ENCODE data around the gene NDUFV2. TPM values are rescaled to one million over a fixed set of nuclear protein-coding genes. Genes with fewer than 3 reads are reported as not detected.
A peak's percentile ranks its signal among the peaks of the same experiment; 100 is the strongest.

Gene NDUFV2
- total RNA-seq, 4 donors from 2014 or later: 83.3 to 132 (median 106) TPM

DNA sequence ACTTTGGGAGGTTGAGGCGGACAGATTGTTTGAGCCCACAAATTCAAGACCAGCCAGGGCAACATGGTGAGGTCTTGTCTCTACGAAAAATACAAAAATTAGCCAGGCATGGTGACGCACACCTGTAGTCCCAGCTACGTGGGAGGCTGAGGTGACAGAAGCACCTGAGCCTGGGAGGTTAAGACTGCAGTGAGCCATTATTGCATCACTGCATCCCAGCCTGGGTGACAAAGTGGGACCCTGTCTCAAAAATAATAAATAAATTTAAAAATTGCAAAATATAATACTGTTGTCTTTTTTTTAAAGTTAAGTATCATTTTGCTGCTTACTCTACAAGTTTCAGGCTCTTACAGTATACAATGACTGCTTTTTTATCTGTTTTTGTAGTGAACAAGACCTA, 30.1 kb downstream of the NDUFV2 start:
- peaks cover 0 to 15% (median 3%) of the 10 kb centered on the region in 4 donors for H3K4me1 ChIP-seq
- H3K4me3 ChIP-seq: no peak overlapping the region
- no peak overlapping the region for H3K27ac ChIP-seq
- H3K9me3 ChIP-seq: no peaks in the 10 kb centered on the region
- peaks cover 0 to 43% (median 0%) of the 10 kb centered on the region in 3 donors for H3K36me3 ChIP-seq
- no peaks in the 10 kb centered on the region for H3K27me3 ChIP-seq
- no peak for DNase-seq
- TF ChIP-seq POLR2A (IDR thresholded peaks at IDR 0.05): no peak
- TF ChIP-seq, protein P1, sequence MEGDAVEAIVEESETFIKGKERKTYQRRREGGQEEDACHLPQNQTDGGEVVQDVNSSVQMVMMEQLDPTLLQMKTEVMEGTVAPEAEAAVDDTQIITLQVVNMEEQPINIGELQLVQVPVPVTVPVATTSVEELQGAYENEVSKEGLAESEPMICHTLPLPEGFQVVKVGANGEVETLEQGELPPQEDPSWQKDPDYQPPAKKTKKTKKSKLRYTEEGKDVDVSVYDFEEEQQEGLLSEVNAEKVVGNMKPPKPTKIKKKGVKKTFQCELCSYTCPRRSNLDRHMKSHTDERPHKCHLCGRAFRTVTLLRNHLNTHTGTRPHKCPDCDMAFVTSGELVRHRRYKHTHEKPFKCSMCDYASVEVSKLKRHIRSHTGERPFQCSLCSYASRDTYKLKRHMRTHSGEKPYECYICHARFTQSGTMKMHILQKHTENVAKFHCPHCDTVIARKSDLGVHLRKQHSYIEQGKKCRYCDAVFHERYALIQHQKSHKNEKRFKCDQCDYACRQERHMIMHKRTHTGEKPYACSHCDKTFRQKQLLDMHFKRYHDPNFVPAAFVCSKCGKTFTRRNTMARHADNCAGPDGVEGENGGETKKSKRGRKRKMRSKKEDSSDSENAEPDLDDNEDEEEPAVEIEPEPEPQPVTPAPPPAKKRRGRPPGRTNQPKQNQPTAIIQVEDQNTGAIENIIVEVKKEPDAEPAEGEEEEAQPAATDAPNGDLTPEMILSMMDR (IDR thresholded peaks at IDR 0.05): no peak

DNA sequence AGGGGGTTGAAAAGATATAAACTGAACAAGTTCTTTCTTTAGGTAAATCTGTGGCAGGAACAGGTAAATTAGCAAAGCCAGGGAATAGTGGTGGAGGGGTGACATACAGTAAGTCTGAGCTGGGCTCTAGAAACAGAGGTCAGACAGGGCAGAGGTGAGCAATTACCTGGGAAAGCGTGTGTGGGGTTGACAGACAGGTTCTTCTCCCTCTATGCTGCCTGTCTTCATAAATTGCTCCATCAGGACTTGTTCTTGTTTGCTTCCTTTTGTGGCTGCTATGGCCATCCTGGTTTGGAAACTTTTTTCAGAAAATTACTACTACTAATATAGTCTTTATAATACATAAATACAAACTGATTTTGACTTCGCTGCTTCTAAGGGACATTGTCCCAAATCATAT, 30.7 kb downstream of the NDUFV2 start:
- Histone ChIP-seq H3K9me3 (no peaks in the 10 kb centered on the region), H3K27me3 (no peaks in the 10 kb centered on the region), H3K27ac (peak overlapping the region in 1 of 4 donors; percentile 36), H3K36me3 (peaks cover 0 to 37% (median 0%) of the 10 kb centered on the region in 3 donors), H3K4me3 (no peak overlapping the region), H3K4me1 (peaks cover 0 to 15% (median 3%) of the 10 kb centered on the region in 4 donors)
- TF ChIP-seq, protein P1 (IDR thresholded peaks at IDR 0.05): no peak
- no peak for TF ChIP-seq POLR2A (IDR thresholded peaks at IDR 0.05)
- no peak for DNase-seq

DNA sequence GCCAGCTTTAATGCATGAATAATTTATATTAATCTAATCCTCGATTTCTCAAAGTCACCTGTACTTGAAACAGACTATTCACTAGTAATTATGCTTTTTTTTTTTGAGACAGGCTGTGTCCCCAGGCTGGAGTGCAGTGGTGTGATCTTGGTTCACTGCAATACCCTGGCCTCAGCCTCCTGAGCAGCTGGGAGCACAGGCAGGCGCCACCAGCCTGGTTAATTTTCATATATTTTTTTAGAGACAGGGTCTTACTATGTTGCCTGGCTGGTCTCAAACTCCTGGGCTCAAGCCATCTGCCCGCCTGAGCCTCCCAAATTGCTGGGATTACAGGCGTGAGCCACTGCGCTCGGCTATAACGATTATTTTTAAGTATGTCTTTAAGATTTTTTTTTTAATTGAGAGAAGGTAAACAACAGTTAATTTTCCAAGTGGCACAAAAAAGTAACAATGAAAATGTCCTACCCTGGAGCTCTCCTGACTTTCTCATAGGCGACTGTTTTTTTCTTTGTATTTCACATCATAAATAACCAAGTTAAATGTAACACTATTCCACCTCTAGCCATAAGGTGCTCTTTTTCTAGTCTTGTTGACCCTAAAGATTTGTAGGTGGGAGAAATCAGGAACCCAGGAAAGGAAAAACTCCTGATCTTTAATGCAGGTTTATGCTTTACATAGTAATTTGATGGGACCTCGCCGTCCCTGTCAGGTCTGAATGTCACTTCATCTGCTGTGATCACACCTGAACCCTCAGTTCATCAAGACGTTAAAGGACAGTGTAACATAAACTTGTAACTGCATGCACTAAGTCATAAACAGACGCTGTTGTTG, 32.8 kb downstream of the NDUFV2 start:
- peak in 1 of 3 donors; percentile 44 for DNase-seq
- Histone ChIP-seq H3K27me3 (no peaks in the 10 kb centered on the region), H3K36me3 (peaks cover 0 to 17% (median 0%) of the 10 kb centered on the region in 3 donors), H3K27ac (peak overlapping the region; percentile 97 to 100 (median 100)), H3K4me3 (peak overlapping the region; percentile 76 to 95 (median 82)), H3K9me3 (no peaks in the 10 kb centered on the region), H3K4me1 (peaks cover 0 to 29% (median 10%) of the 10 kb centered on the region in 4 donors)
- TF ChIP-seq POLR2A (IDR thresholded peaks at IDR 0.05): peak in 1 of 2 donors; percentile 39
- TF ChIP-seq, protein P1 (IDR thresholded peaks at IDR 0.05): peak in 2 of 6 experiments; percentile 2 to 7

DNA sequence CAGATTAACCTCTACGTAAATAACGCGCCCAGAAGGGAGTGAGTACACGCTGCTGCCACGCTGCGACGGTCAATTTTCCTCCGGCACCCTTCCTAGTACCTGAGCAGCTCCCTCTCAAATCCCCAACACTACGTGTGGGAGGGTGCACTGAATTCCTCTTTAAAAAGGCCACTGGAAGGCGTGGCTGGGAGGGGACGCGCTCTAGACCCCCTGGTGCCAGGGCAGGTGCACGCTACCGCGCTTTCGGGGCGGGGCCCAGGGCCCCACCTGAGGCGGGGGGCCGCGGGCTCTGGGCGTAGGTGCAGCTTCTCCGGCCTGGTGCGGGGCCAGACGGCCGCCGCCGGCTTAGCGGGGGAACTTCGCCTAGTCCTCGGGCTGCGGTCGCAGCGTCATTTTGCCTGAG, 33.4 kb downstream of the NDUFV2 start:
- H3K36me3 ChIP-seq: peaks cover 0 to 11% (median 0%) of the 10 kb centered on the region in 3 donors
- no peak for DNase-seq
- H3K9me3 ChIP-seq: no peaks in the 10 kb centered on the region
- H3K27ac ChIP-seq: peak overlapping the region; percentile 97 to 100 (median 100)
- peaks cover 0 to 32% (median 12%) of the 10 kb centered on the region in 4 donors for H3K4me1 ChIP-seq
- H3K4me3 ChIP-seq: peak overlapping the region; percentile 76 to 95 (median 82)
- no peaks in the 10 kb centered on the region for H3K27me3 ChIP-seq
- TF ChIP-seq, protein P1 (IDR thresholded peaks at IDR 0.05): no peak
- TF ChIP-seq POLR2A (IDR thresholded peaks at IDR 0.05): no peak

DNA sequence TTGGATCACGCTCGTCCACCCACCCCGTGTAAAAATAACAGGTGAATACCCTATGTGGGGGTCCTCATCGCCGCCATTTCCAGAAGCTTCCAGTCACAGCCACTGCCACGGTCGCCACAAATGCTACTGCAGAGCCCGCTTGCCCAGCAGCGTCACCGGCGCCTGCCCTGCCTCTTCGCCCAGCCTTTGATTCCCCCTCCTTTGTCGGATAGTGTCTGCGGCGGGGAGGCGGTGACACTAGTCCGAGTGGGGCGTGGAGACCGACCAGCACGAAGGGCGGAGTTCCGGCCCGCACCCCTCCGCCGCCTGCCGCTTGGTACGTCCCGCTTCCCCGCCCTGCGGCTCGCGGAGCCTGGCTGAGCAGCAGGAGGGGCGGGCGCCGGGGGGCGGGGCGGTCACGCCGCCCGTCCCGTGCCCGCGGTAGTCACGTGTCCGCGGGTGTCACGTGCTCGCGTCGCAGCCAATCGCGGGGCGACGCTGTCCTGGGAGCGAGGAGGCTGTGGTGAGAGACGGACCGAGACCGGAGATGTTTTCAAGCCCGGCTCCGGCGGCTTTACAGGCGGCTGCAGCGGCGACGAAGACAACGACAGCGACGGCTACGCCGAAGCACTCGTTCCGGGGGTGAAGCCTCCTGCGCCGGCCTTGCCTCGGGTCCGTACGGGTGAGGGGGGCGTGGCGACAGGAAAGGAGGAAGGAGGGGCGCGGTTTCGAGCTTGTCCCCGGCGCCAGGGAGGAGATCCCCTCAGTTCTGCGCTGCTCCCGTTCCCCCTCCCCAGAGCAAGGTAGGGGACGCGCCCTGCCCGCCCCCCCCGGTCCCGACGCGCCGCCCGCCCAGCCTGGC, 34.0 kb downstream of the NDUFV2 start, which contains the start of gene ANKRD12:
Gene ANKRD12 (plus strand): TSS at position 467 of the 841 bp plus-strand sequence. CDS start 45,652 bp downstream, outside the sequence.
- H3K4me3 ChIP-seq: peak within 1 kb of the TSS; percentile 76 to 95 (median 82)
- peak; percentile 79 to 80 for TF ChIP-seq POLR2A (IDR thresholded peaks at IDR 0.05)
- TF ChIP-seq, protein P1 (IDR thresholded peaks at IDR 0.05): no peak
- H3K27ac ChIP-seq: peak within 1 kb of the TSS; percentile 97 to 100 (median 100)
- H3K4me1 ChIP-seq: peaks cover 0 to 38% (median 15%) of the 10 kb centered on the region in 4 donors
- H3K27me3 ChIP-seq: no peaks in the 10 kb centered on the region
- no peaks in the 10 kb centered on the region for H3K9me3 ChIP-seq
- DNase-seq: peak; percentile 96 to 99 (median 99)
- peaks cover 0 to 10% (median 0%) of the 10 kb centered on the region in 3 donors for H3K36me3 ChIP-seq

Measured in Peyer's patch (tissue), 4 donors.